ENCODE results near the gene COL16A1. TPM values are rescaled to one million over a fixed set of nuclear protein-coding genes. Genes with fewer than 3 reads are reported as not detected.

Gene COL16A1
- total and polyA plus RNA-seq, 2 of the 4 experiments (the other 2 are of a cell fraction): 34.2 to 62.8 TPM

GRCh38 chr1:31701091-31701736, 2.6 kb downstream of the COL16A1 start (continued):
- TF ChIP-seq ELK1 (IDR thresholded peaks at IDR 0.05; ENCODE audit: borderline replicate concordance, low read depth, low read length) (no peak), FOS (IDR thresholded peaks at IDR 0.05; ENCODE audit: low read depth, low read length) (peak; percentile 95)

DNA sequence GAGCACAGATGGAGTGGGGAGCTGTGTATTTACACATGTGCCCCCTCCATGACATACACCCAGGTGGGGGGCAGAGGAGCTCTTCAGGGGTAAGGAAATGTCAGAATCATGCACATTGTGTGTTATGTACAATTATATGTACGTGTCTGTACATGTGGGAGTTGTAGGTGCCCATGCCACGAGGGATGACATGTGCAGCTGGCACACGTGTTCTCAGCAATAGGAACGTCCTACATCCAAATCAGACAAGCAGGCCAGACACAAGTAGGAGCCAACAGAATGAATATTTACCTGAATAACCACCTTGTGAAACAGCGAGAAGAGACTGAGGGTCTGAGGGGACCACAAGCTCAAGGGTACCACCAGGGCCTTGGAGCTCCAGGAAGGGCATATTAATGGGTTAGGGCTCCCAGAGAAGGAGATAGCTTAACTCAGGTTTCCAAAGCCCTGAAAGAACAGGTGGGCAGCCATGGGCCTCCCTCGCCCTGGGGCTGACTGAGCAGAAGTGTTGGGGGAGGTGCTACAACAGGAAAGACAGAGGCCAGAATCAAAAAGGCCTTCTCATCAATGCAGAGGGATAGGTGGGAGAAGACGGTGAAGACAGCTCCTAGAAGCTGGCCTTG, 3.2 kb downstream of the COL16A1 start:
- CTCF ChIA-PET: interaction anchor here (1.3 to 1.8 kb wide), 2 partner anchors 16 to 88 kb away, joined by 4 to 7 read pairs; no protein-coding TSS in a partner anchor
- H3K36me3 ChIP-seq (ENCODE audit: control insufficient read depth, insufficient read depth, low read length): peaks cover 43% of the 10 kb centered on the region
- H3K79me1 ChIP-seq (ENCODE audit: low read depth in 1 of 2, low read length in 2 of 2): peaks cover 13 to 57% of the 10 kb centered on the region in 2 experiments

More for the DNA sequence above, 3.2 kb downstream of the COL16A1 start:
- Histone ChIP-seq H3K9ac (ENCODE audit: low read depth, low read length) (peak overlapping the region; percentile 39), H2AK5ac (ENCODE audit: low read depth, low read length) (peak overlapping the region; percentile 99), H3K9me3 (ENCODE audit: control insufficient read depth, insufficient read depth, low read length) (no peaks in the 10 kb centered on the region), H2BK5ac (ENCODE audit: low read depth, low read length, poor library complexity, severe bottlenecking) (peak overlapping the region; percentile 94), H3K4me2 (ENCODE audit: low read depth, low read length) (peak overlapping the region; percentile 60), H4K91ac (ENCODE audit: insufficient read depth, low read depth, low read length) (peak overlapping the region; percentile 97), H2BK120ac (ENCODE audit: low read depth, low read length) (peak overlapping the region; percentile 98), H3K4ac (ENCODE audit: low read depth, low read length) (peak overlapping the region; percentile 99), H3K56ac (ENCODE audit: extremely low read depth, insufficient read depth, low read length) (peak overlapping the region; percentile 52; the same call in 1 of the 2 replicates), H3K9me1 (ENCODE audit: insufficient read depth, low read length) (peaks cover 25% of the 10 kb centered on the region), H3K27me3 (ENCODE audit: control insufficient read depth, insufficient read depth, low read length) (no peaks in the 10 kb centered on the region), H3K27ac (ENCODE audit: insufficient read depth, low read length) (peak overlapping the region; percentile 84), H4K20me1 (ENCODE audit: insufficient read depth, low read length) (no peaks in the 10 kb centered on the region), H3K23ac (ENCODE audit: low read depth, low read length) (peak overlapping the region; percentile 80), H3K14ac (replicated peaks; ENCODE audit: low read depth, low read length) (peak overlapping the region; percentile 95), H2AFZ (replicated peaks; ENCODE audit: low read length, poor library complexity) (peak overlapping the region; percentile 73), H4K5ac (ENCODE audit: low read depth, low read length) (peak overlapping the region; percentile 58), H2AK9ac (replicated peaks; ENCODE audit: low read depth, low read length, poor library complexity) (peak overlapping the region; percentile 86), H3K4me3 (ENCODE audit: insufficient read depth, low read depth, low read length) (no peak overlapping the region), H3K4me1 (ENCODE audit: control insufficient read depth, insufficient read depth, low read length) (peaks cover 40% of the 10 kb centered on the region), H4K8ac (ENCODE audit: low read depth in 2 of 2, low read length in 2 of 2) (peak overlapping the region; percentile 53 to 75), H2BK15ac (ENCODE audit: low read depth, low read length) (peak overlapping the region; percentile 94; the same call in 2 of the 3 replicates), H3K18ac (ENCODE audit: low read depth, low read length) (peak overlapping the region; percentile 94), H2BK20ac (ENCODE audit: low read depth, low read length) (peak overlapping the region; percentile 96)
- ATAC-seq (ENCODE audit: low read depth): no peak
- POLR2A ChIA-PET (ENCODE audit: unreplicated experiment): interaction anchor here (1.2 to 1.8 kb wide), 2 partner anchors 10 to 15 kb away, joined by 4 read pairs; no protein-coding TSS in a partner anchor
- BruUV-seq (replicated peaks): no TSS peak
- WGBS, 2 experiments (ENCODE audit: extremely low coverage in 2 of 2, insufficient read length in 1 of 2): 80% methylated on average over 1 of the region's 7 CpGs; no CpG with 5 or more reads in 1 of the 2 experiments
- in situ Hi-C loops (cut with MboI; ENCODE audit: low sequenced_read_pairs) (no loop called here), intact Hi-C loops (cut with micrococcal nuclease) (loop anchor here (2.0 to 5.0 kb wide), 2 partner anchors 47 to 136 kb away; no protein-coding TSS in a partner anchor), dilution Hi-C loops (cut with HindIII; ENCODE audit: low sequenced_read_pairs, unreplicated experiment) (no loop called here)
- DNase-seq: no peak
- TF ChIP-seq MAFK (IDR thresholded peaks at IDR 0.05; ENCODE audit: low read depth, low read length) (peak; percentile 16; the same call in 1 of the 2 replicates), RCOR1 (IDR thresholded peaks at IDR 0.05; ENCODE audit: insufficient replicate concordance, low read length) (no peak)

Measured in IMR-90 (cell line).